H9 (cell line): Measurements from ENCODE around the gene CRISPLD2. TPM values are rescaled to one million over a fixed set of nuclear protein-coding genes. Genes with fewer than 3 reads are reported as not detected.

Experiments used
- DNase-seq: peaks from one replicate; pipeline ENCODE4 v3.0.0-alpha.2; 2017
- H2AFZ ChIP-seq: one replicate; pipeline ENCODE4 v1.6.1; 2013; ENCODE audit warnings: mild to moderate bottlenecking, low read length, control low read depth, moderate library complexity
- H2AK5ac ChIP-seq: 2 replicates; pipeline ENCODE4 v1.6.1; 2013; ENCODE audit warnings: low read length, control low read depth, mixed read lengths; ENCODE audit not compliant: insufficient read length
- H2BK120ac ChIP-seq: one replicate; pipeline ENCODE4 v1.6.1; 2013; ENCODE audit warnings: low read depth, mild to moderate bottlenecking, low read length, control low read depth, inconsistent platforms; ENCODE audit not compliant: poor library complexity, severe bottlenecking
- H2BK12ac ChIP-seq: 2 replicates; pipeline ENCODE4 v1.6.1; 2013; ENCODE audit warnings: low read length, control low read depth, mixed read lengths, low read depth; ENCODE audit not compliant: insufficient read length
- H2BK15ac ChIP-seq: 2 replicates; pipeline ENCODE4 v1.6.1; 2013; ENCODE audit warnings: low read depth, low read length, control low read depth
- H2BK20ac ChIP-seq: one replicate; pipeline ENCODE4 v1.6.1; 2013; ENCODE audit warnings: low read depth, mild to moderate bottlenecking, low read length, control low read depth, inconsistent platforms; ENCODE audit not compliant: poor library complexity, severe bottlenecking
- H2BK5ac ChIP-seq: 2 replicates; pipeline ENCODE4 v1.6.1; 2013; ENCODE audit warnings: low read length, control low read depth, mixed read lengths; ENCODE audit not compliant: insufficient read length
- H3K14ac ChIP-seq: 2 replicates; pipeline ENCODE4 v1.6.1; 2013; ENCODE audit warnings: low read length, control low read depth; ENCODE audit not compliant: insufficient read depth
- H3K18ac ChIP-seq: 2 replicates; pipeline ENCODE4 v1.6.1; 2013; ENCODE audit warnings: low read depth, mild to moderate bottlenecking, mixed read lengths, low read length, control low read depth; ENCODE audit not compliant: insufficient read length
- H3K23ac ChIP-seq: 2 replicates; pipeline ENCODE4 v1.6.1; 2013; ENCODE audit warnings: low read length, control low read depth, mixed read lengths, low read depth; ENCODE audit not compliant: insufficient read length
- H3K23me2 ChIP-seq: 2 replicates; pipeline ENCODE4 v1.6.1; 2013; ENCODE audit warnings: low read depth, mild to moderate bottlenecking, mixed read lengths, low read length, control low read depth; ENCODE audit not compliant: insufficient read length, poor library complexity, severe bottlenecking
- H3K27ac ChIP-seq: 2 replicates; pipeline ENCODE4 v1.5.1; 2013; ENCODE audit warnings: low read length, control low read depth, mixed read lengths, low read depth; ENCODE audit not compliant: insufficient read length
- H3K27me3 ChIP-seq: 2 replicates; pipeline ENCODE4 v1.6.1; 2013; ENCODE audit warnings: low read length, control low read depth, inconsistent platforms; ENCODE audit not compliant: insufficient read depth
- H3K4ac ChIP-seq: 2 replicates; pipeline ENCODE4 v1.6.1; 2013; ENCODE audit warnings: low read depth, mild to moderate bottlenecking, control low read depth, inconsistent platforms, low read length, moderate library complexity
- H3K4me1 ChIP-seq: 2 replicates; pipeline ENCODE4 v1.6.1; 2013; ENCODE audit warnings: low read length, control low read depth, inconsistent platforms; ENCODE audit not compliant: insufficient read depth
- H3K4me2 ChIP-seq: 2 replicates; pipeline ENCODE4 v1.6.1; 2013; ENCODE audit warnings: low read length, control low read depth, mixed read lengths; ENCODE audit not compliant: insufficient read length, insufficient read depth
- H3K56ac ChIP-seq: 2 replicates; pipeline ENCODE4 v1.6.1; 2013; ENCODE audit warnings: low read depth, mild to moderate bottlenecking, mixed read lengths, low read length, control low read depth; ENCODE audit not compliant: insufficient read length
- H3K79me1 ChIP-seq: 2 replicates; pipeline ENCODE4 v1.6.1; 2013; ENCODE audit warnings: low read depth, mild to moderate bottlenecking, moderate library complexity, low read length, control low read depth, inconsistent platforms; ENCODE audit not compliant: insufficient read depth, poor library complexity, severe bottlenecking
- H3K79me2 ChIP-seq: 2 replicates; pipeline ENCODE4 v1.6.1; 2013; ENCODE audit warnings: low read length, control low read depth, inconsistent platforms; ENCODE audit not compliant: insufficient read depth
- H3K9ac ChIP-seq: 2 replicates; pipeline ENCODE4 v1.6.1; 2013; ENCODE audit warnings: low read length, control low read depth, mixed read lengths; ENCODE audit not compliant: insufficient read length; ENCODE audit errors: extremely low read depth
- H3K9me3 ChIP-seq: one replicate; pipeline ENCODE4 v1.6.1; 2013; ENCODE audit warnings: low read depth, low read length, inconsistent platforms; ENCODE audit not compliant: control insufficient read depth
- H3T11ph ChIP-seq: one replicate; pipeline ENCODE4 v1.6.1; 2013; ENCODE audit warnings: mild to moderate bottlenecking, low read length, control low read depth, inconsistent platforms
- H4K20me1 ChIP-seq: one replicate; pipeline ENCODE4 v1.6.1; 2013; ENCODE audit not compliant: control insufficient read depth, insufficient read length, insufficient read depth
- H4K5ac ChIP-seq: 2 replicates; pipeline ENCODE4 v1.6.1; 2013; ENCODE audit warnings: low read depth, mild to moderate bottlenecking, mixed read lengths, low read length, control low read depth; ENCODE audit not compliant: insufficient read length
- H4K8ac ChIP-seq: replicated peaks from 2 replicates; pipeline ENCODE4 v1.6.1; 2013; ENCODE audit warnings: low read length, control low read depth, mixed read lengths, low read depth; ENCODE audit not compliant: insufficient read length
- H4K91ac ChIP-seq: 2 replicates; pipeline ENCODE4 v1.6.1; 2013; ENCODE audit warnings: low read depth, mild to moderate bottlenecking, moderate library complexity, mixed read lengths, low read length, control low read depth; ENCODE audit not compliant: insufficient read length
- H3K27ac Mint-ChIP-seq, 3 experiments: 2 replicates in 2 of 3; 3 replicates in 1 of 3; pipeline ENCODE4 v1.8.0; 2020 to 2021; ENCODE audit warnings: mixed read lengths in 3 of 3, mild to moderate bottlenecking in 1 of 3, moderate library complexity in 1 of 3
- H3K27me3 Mint-ChIP-seq: 2 replicates; pipeline ENCODE4 v1.8.0; 2021; ENCODE audit warnings: low read depth, mild to moderate bottlenecking, moderate library complexity, mixed read lengths
- H3K36me3 Mint-ChIP-seq, 3 experiments: 2 replicates in 2 of 3; 3 replicates in 1 of 3; pipeline ENCODE4 v1.8.0; 2020 to 2021; ENCODE audit warnings: low read depth in 3 of 3, mixed read lengths in 3 of 3; ENCODE audit not compliant: insufficient read depth in 1 of 3
- H3K4me1 Mint-ChIP-seq, 2 experiments: 2 replicates each; pipeline ENCODE4 v1.8.0; 2020; ENCODE audit warnings: mixed read lengths in 2 of 2
- H3K4me3 Mint-ChIP-seq, 2 experiments: 2 replicates in 1 of 2; 3 replicates in 1 of 2; pipeline ENCODE4 v1.8.0; 2020 to 2021; ENCODE audit warnings: mild to moderate bottlenecking in 2 of 2, mixed read lengths in 2 of 2, moderate library complexity in 1 of 2
- H3K9me3 Mint-ChIP-seq, 2 experiments: 2 replicates in 1 of 2; 3 replicates in 1 of 2; pipeline ENCODE4 v1.8.0; 2020; ENCODE audit warnings: mild to moderate bottlenecking in 2 of 2, mixed read lengths in 2 of 2, moderate library complexity in 1 of 2
- WGBS: extraction: QIAGEN DNeasy Blood & Tissue Kit; methylation state at CpG from one replicate; pipeline ENCODE4 v1.1.7; 2013; ENCODE audit warnings: missing lambda C conversion rate, low lambda C conversion rate, mixed read lengths; ENCODE audit not compliant: insufficient read length; ENCODE audit errors: extremely low coverage; 5-methylcytosine and 5-hydroxymethylcytosine counted together
- total RNA-seq: library from RNA; stranded (reverse); gene quantifications from 2 replicates; pipeline ENCODE4 v1.2.1, GENCODE V29; 2021
- TF ChIP-seq, protein P1 (sequence below): fragments of 200-600 bp; sonication (generic); conservative IDR thresholded peaks from 3 replicates; pipeline ENCODE4 v1.8.0; 2021; ENCODE audit warnings: antibody characterized with exemption, mild to moderate bottlenecking

Gene CRISPLD2
- total RNA-seq, 1 experiment from 2014 or later = 2.3 TPM

DNA sequence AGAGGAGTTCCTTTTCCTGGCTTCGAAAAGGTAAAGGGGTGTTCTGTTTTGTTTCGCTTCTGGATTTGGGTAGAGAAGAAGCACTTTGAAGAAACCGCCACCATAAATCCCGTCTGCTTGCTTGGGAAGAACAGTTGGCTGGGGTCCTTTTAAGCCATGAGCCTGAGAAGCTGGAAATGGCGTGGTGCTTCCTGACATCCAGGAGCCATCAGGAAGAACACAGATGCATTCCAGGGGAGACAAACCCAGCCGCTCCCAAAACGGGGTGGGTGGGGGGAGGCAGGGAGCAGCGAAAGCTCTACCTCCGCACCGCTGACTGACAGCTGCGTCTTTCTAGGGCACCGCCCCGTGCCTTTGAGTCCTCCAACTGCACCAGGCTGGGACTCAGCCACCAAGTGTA, 99.9 kb downstream of the CRISPLD2 start:
- H3K23me2 ChIP-seq = no peaks in the 10 kb centered on the region
- H4K91ac ChIP-seq = no peak overlapping the region
- no peaks in the 10 kb centered on the region for H3K27me3 ChIP-seq
- H2AFZ ChIP-seq = no peak overlapping the region
- no peak overlapping the region for H3K14ac ChIP-seq
- H2BK15ac ChIP-seq = no peak overlapping the region
- H3K23ac ChIP-seq = no peak overlapping the region
- H3K18ac ChIP-seq = no peak overlapping the region
- Mint-ChIP-seq H3K36me3 (no peaks in the 10 kb centered on the region), H3K27ac (no peak overlapping the region), H3K27me3 (peaks cover 3% of the 10 kb centered on the region), H3K9me3 (no peaks in the 10 kb centered on the region; a peak in 1 of 5 replicates), H3K4me3 (no peak overlapping the region; a peak in 1 of 5 replicates), H3K4me1 (peaks cover 0 to 16% of the 10 kb centered on the region in 2 experiments; a peak in 2 of 4 replicates)
- H2BK120ac ChIP-seq = no peak overlapping the region
- H3K4ac ChIP-seq = no peak overlapping the region
- no peaks in the 10 kb centered on the region for H3K4me1 ChIP-seq
- H4K20me1 ChIP-seq = no peaks in the 10 kb centered on the region
- H4K8ac ChIP-seq = no peak overlapping the region
- H2BK20ac ChIP-seq = no peak overlapping the region
- no peaks in the 10 kb centered on the region for H3K79me1 ChIP-seq
- no peak overlapping the region for H3K9ac ChIP-seq
- no peak overlapping the region for H3K56ac ChIP-seq
- no peak overlapping the region for H3K27ac ChIP-seq
- no peak overlapping the region for H3K4me2 ChIP-seq
- H3K79me2 ChIP-seq = no peaks in the 10 kb centered on the region
- DNase-seq = no peak
- H2BK5ac ChIP-seq = no peak overlapping the region
- H4K5ac ChIP-seq = no peak overlapping the region
- H3K9me3 ChIP-seq = no peaks in the 10 kb centered on the region
- no peak overlapping the region for H3T11ph ChIP-seq
- WGBS = no CpG with 5 or more reads among the region's 13 CpGs
- no peak overlapping the region for H2AK5ac ChIP-seq
- no peak overlapping the region for H2BK12ac ChIP-seq
- TF ChIP-seq, protein P1, sequence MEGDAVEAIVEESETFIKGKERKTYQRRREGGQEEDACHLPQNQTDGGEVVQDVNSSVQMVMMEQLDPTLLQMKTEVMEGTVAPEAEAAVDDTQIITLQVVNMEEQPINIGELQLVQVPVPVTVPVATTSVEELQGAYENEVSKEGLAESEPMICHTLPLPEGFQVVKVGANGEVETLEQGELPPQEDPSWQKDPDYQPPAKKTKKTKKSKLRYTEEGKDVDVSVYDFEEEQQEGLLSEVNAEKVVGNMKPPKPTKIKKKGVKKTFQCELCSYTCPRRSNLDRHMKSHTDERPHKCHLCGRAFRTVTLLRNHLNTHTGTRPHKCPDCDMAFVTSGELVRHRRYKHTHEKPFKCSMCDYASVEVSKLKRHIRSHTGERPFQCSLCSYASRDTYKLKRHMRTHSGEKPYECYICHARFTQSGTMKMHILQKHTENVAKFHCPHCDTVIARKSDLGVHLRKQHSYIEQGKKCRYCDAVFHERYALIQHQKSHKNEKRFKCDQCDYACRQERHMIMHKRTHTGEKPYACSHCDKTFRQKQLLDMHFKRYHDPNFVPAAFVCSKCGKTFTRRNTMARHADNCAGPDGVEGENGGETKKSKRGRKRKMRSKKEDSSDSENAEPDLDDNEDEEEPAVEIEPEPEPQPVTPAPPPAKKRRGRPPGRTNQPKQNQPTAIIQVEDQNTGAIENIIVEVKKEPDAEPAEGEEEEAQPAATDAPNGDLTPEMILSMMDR = no peak
